ENCODE results near the gene PLPP3. TPM values are rescaled to one million over a fixed set of nuclear protein-coding genes. Genes with fewer than 3 reads are reported as not detected.

Gene PLPP3
- total RNA-seq, 2 donors from 2014 or later, result 40.4 to 107 TPM

DNA sequence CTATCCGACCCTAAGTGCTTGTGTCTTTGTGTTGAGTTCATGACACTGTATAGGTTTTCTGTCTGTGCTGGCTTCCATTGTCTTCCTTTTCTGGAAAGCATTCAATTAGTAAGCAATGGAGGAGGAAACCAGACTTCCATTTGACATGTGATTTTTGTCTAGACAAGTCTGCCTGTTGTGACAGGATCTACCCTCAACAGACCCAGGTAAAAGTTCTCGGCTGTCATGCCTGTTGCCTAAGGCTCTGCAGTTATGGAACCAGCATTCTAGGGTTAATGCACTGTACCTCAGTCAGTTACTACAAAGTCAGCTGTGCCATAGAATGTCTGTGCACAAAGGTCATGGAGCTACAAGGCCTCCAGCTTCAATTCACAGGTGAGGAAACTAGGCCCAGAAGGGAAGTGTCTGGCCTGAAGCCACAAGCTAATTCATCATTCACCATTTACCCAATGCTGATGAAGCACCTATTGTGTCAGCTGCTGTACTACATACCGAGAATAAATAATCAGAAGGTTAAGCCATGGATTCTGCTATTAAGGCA lies 72.3 kb downstream of the PLPP3 start:
- Histone ChIP-seq H3K4me3 (no peak overlapping the region), H3K4me1 (replicated peaks) (no peaks in the 10 kb centered on the region), H3K27ac (no peak overlapping the region), H3K36me3 (no peaks in the 10 kb centered on the region), H3K9me3 (no peaks in the 10 kb centered on the region), H3K27me3 (replicated peaks; ENCODE audit: insufficient read depth) (no peaks in the 10 kb centered on the region)
- 49% methylated on average over 3 of the region's 3 CpGs for WGBS
- intact Hi-C loops (cut with DNase I), result no loop called here
- DNase-seq (ENCODE audit: low spot score), result no peak
- TF ChIP-seq, protein P1, sequence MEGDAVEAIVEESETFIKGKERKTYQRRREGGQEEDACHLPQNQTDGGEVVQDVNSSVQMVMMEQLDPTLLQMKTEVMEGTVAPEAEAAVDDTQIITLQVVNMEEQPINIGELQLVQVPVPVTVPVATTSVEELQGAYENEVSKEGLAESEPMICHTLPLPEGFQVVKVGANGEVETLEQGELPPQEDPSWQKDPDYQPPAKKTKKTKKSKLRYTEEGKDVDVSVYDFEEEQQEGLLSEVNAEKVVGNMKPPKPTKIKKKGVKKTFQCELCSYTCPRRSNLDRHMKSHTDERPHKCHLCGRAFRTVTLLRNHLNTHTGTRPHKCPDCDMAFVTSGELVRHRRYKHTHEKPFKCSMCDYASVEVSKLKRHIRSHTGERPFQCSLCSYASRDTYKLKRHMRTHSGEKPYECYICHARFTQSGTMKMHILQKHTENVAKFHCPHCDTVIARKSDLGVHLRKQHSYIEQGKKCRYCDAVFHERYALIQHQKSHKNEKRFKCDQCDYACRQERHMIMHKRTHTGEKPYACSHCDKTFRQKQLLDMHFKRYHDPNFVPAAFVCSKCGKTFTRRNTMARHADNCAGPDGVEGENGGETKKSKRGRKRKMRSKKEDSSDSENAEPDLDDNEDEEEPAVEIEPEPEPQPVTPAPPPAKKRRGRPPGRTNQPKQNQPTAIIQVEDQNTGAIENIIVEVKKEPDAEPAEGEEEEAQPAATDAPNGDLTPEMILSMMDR (IDR thresholded peaks at IDR 0.05), result no peak
- no peak for TF ChIP-seq POLR2AphosphoS5 (IDR thresholded peaks at IDR 0.05)
- no peak for TF ChIP-seq POLR2A (IDR thresholded peaks at IDR 0.05)

DNA sequence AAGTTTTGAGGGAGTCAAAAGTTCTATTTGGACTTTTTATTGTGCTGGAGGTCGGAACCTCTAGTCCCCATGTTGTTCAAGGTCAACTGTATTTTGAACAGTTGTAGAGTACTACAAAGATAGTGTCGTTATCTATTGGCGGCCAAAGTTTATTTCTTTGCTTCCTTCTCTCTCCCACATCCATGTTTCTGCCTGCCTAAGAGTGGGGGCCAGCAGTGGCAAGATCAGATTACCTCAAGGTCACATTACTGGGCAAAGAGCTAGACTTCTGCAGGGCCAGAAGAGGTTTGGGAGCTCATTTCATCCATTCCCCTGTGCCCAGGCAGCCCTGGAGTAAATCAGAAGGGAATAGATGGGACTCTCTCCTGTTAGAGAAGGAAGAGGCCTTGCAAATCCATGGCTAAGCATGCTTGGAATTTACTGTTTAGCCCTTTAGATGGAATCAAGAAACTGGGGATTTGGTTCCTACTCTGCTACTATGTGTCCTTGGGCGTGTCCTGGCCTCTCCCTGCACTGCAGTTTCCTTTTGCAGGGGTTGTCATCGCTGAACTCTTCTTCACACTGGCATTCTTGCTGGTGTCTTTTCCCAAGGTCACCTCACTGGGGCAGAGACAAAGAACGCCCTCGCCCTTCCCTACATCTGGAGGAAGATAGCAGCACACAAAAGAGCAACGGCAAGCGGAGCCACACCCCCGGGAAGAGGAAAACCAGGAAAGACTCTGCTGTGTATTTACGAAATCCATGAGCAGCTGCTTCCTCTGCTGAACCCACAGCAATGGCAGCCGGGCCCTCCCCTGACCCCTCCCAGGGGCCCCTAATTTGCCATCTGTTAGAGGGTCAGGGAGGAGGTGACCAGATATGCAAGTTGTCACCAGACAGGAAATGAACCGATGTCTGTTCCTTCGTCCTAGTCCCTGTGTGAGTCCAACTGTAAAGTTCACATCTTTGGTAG lies 73.3 kb downstream of the PLPP3 start:
- H3K4me1 ChIP-seq (replicated peaks), result no peaks in the 10 kb centered on the region
- H3K36me3 ChIP-seq, result no peaks in the 10 kb centered on the region
- no peak for TF ChIP-seq POLR2AphosphoS5 (IDR thresholded peaks at IDR 0.05)
- TF ChIP-seq POLR2A (IDR thresholded peaks at IDR 0.05), result no peak
- TF ChIP-seq, protein P1 (IDR thresholded peaks at IDR 0.05), result no peak
- no peaks in the 10 kb centered on the region for H3K27me3 ChIP-seq (replicated peaks; ENCODE audit: insufficient read depth)
- H3K9me3 ChIP-seq, result no peaks in the 10 kb centered on the region
- WGBS, result 72% methylated on average over 14 of the region's 14 CpGs
- no peak for DNase-seq (ENCODE audit: low spot score)
- no peak overlapping the region for H3K4me3 ChIP-seq
- intact Hi-C loops (cut with DNase I), result no loop called here
- H3K27ac ChIP-seq, result no peak overlapping the region

- Histone ChIP-seq H3K4me1 (replicated peaks) (no peaks in the 10 kb centered on the region), H3K36me3 (no peaks in the 10 kb centered on the region), H3K9me3 (no peaks in the 10 kb centered on the region), H3K27ac (no peak overlapping the region), H3K4me3 (no peak overlapping the region), H3K27me3 (replicated peaks; ENCODE audit: insufficient read depth) (no peaks in the 10 kb centered on the region)
- intact Hi-C loops (cut with DNase I), result no loop called here
- DNase-seq (ENCODE audit: low spot score), result no peak
- WGBS, result 79% methylated on average over 7 of the region's 7 CpGs
- TF ChIP-seq POLR2A (IDR thresholded peaks at IDR 0.05), result no peak
- TF ChIP-seq, protein P1 (IDR thresholded peaks at IDR 0.05), result no peak
- TF ChIP-seq POLR2AphosphoS5 (IDR thresholded peaks at IDR 0.05), result no peak
Measured at GRCh38 chr1:56502700-56503245, 76.6 kb downstream of the PLPP3 start.

- 59% methylated on average over 3 of the region's 3 CpGs for WGBS
Measured at GRCh38 chr1:56501888-56502287, 77.5 kb downstream of the PLPP3 start.

More at GRCh38 chr1:56501888-56502287, 77.5 kb downstream of the PLPP3 start:
- no peaks in the 10 kb centered on the region for H3K27me3 ChIP-seq (replicated peaks; ENCODE audit: insufficient read depth)
- H3K4me1 ChIP-seq (replicated peaks), result no peaks in the 10 kb centered on the region
- no peaks in the 10 kb centered on the region for H3K9me3 ChIP-seq
- no peak for DNase-seq (ENCODE audit: low spot score)
- TF ChIP-seq POLR2AphosphoS5 (IDR thresholded peaks at IDR 0.05) (no peak), POLR2A (IDR thresholded peaks at IDR 0.05) (no peak)
- TF ChIP-seq, protein P1 (IDR thresholded peaks at IDR 0.05), result no peak
- intact Hi-C loops (cut with DNase I), result no loop called here
- H3K27ac ChIP-seq, result no peak overlapping the region
- no peak overlapping the region for H3K4me3 ChIP-seq
- no peaks in the 10 kb centered on the region for H3K36me3 ChIP-seq

Data from prostate gland (tissue), 2 donors.